ENCODE results near the gene GPRIN1.
A peak's percentile ranks its signal among the peaks of the same experiment; 100 is the strongest.

The GPRIN1 gene

GRCh38 chr5:176647030-176647842 lies 37.3 kb upstream of the GPRIN1 start, which contains the start of gene TSPAN17:
Gene TSPAN17 (plus strand): TSS chr5:176647484. CDS start chr5:176647616, 132 bp downstream.
- Mint-ChIP-seq H3K27ac (peak within 1 kb of the TSS; percentile 95), H3K27me3 (no peaks in the 10 kb centered on the region), H3K4me3 (peak within 1 kb of the TSS; percentile 87), H3K4me1 (ENCODE audit: low read depth) (peaks cover 52% of the 10 kb centered on the region), H3K36me3 (ENCODE audit: low read depth) (no peaks in the 10 kb centered on the region), H3K9me3 (no peaks in the 10 kb centered on the region)

- H3K27ac Mint-ChIP-seq, result peak overlapping the region; percentile 95
- H3K36me3 Mint-ChIP-seq (ENCODE audit: low read depth), result no peaks in the 10 kb centered on the region
- no peaks in the 10 kb centered on the region for H3K9me3 Mint-ChIP-seq
- no peaks in the 10 kb centered on the region for H3K27me3 Mint-ChIP-seq
- H3K4me1 Mint-ChIP-seq (ENCODE audit: low read depth), result peaks cover 46% of the 10 kb centered on the region
- H3K4me3 Mint-ChIP-seq, result peak overlapping the region; percentile 87
These were observed 36.7 kb upstream of the GPRIN1 start for GRCh38 chr5:176646707-176647029.

GRCh38 chr5:176646049-176646706 lies 36.2 kb upstream of the GPRIN1 start:
- Mint-ChIP-seq H3K9me3 (no peaks in the 10 kb centered on the region), H3K4me3 (peak overlapping the region; percentile 87), H3K27ac (peak overlapping the region; percentile 95), H3K36me3 (ENCODE audit: low read depth) (no peaks in the 10 kb centered on the region), H3K27me3 (no peaks in the 10 kb centered on the region), H3K4me1 (ENCODE audit: low read depth) (peaks cover 43% of the 10 kb centered on the region)

GRCh38 chr5:176644878-176645670 lies 35.1 kb upstream of the GPRIN1 start:
- Mint-ChIP-seq H3K27me3 (no peaks in the 10 kb centered on the region), H3K9me3 (no peaks in the 10 kb centered on the region), H3K27ac (no peak overlapping the region), H3K36me3 (ENCODE audit: low read depth) (no peaks in the 10 kb centered on the region), H3K4me3 (no peak overlapping the region), H3K4me1 (ENCODE audit: low read depth) (peaks cover 33% of the 10 kb centered on the region)

GRCh38 chr5:176644294-176644693 lies 34.3 kb upstream of the GPRIN1 start:
- H3K36me3 Mint-ChIP-seq (ENCODE audit: low read depth), result no peaks in the 10 kb centered on the region
- H3K27me3 Mint-ChIP-seq, result no peaks in the 10 kb centered on the region
- H3K27ac Mint-ChIP-seq, result no peak overlapping the region
- H3K9me3 Mint-ChIP-seq, result no peaks in the 10 kb centered on the region
- peaks cover 25% of the 10 kb centered on the region for H3K4me1 Mint-ChIP-seq (ENCODE audit: low read depth)
- H3K4me3 Mint-ChIP-seq, result no peak overlapping the region

- Mint-ChIP-seq H3K4me3 (no peak overlapping the region), H3K27me3 (no peaks in the 10 kb centered on the region), H3K27ac (no peak overlapping the region), H3K36me3 (ENCODE audit: low read depth) (no peaks in the 10 kb centered on the region), H3K4me1 (ENCODE audit: low read depth) (peaks cover 19% of the 10 kb centered on the region), H3K9me3 (no peaks in the 10 kb centered on the region)
These were observed 33.7 kb upstream of the GPRIN1 start for GRCh38 chr5:176643491-176644219.

DNA sequence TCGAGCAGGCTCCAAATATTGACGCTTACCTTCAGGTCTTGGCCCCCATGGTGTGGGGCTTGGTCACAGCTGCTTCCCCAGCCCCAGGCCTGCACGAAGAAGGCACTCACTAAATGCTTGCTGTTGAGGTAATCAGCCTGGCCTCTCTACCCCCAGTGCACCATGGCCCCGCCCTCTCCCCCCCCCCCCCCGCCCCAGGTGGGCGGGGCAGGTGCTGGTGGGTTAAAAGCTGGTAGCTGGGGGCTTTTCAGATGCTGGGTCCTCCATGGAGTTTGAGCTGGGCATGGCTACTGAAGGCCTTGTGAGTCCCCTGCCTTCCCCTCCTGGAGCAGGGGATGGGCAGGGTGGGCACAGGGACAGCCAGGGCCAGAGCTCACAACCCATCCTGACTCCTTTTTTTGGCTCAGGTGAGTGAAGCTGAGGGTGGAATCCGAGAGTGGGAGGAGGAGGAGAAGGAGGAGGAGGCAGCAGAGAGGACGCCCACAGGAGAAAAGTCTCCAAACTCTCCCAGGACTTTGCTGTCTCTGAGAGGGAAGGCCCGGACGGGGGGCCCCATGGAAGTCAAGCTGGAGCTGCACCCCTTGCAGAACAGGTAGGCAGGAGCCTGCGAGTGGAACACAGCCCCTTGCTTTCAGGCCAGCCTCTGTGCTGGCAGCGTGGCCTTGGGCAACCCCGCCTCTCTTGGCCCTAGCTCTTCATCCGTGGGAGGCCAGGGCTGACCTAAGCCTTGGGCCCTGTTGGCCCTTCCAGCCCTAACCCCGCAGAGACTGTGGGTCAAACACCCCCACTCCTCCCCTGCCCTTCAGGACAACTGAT lies 32.9 kb upstream of the GPRIN1 start:
- Mint-ChIP-seq H3K27ac (no peak overlapping the region), H3K36me3 (ENCODE audit: low read depth) (no peaks in the 10 kb centered on the region), H3K9me3 (no peaks in the 10 kb centered on the region), H3K4me3 (no peak overlapping the region), H3K4me1 (ENCODE audit: low read depth) (peaks cover 13% of the 10 kb centered on the region), H3K27me3 (no peaks in the 10 kb centered on the region)

GRCh38 chr5:176640616-176641015 lies 30.7 kb upstream of the GPRIN1 start:
- H3K9me3 Mint-ChIP-seq, result no peaks in the 10 kb centered on the region
- H3K27me3 Mint-ChIP-seq, result peaks cover 7% of the 10 kb centered on the region
- no peak overlapping the region for H3K4me3 Mint-ChIP-seq
- no peak overlapping the region for H3K27ac Mint-ChIP-seq
- H3K4me1 Mint-ChIP-seq (ENCODE audit: low read depth), result no peaks in the 10 kb centered on the region
- H3K36me3 Mint-ChIP-seq (ENCODE audit: low read depth), result no peaks in the 10 kb centered on the region

GRCh38 chr5:176639981-176640380 lies 30.0 kb upstream of the GPRIN1 start:
- Mint-ChIP-seq H3K4me3 (no peak overlapping the region), H3K36me3 (ENCODE audit: low read depth) (no peaks in the 10 kb centered on the region), H3K27me3 (peaks cover 13% of the 10 kb centered on the region), H3K27ac (no peak overlapping the region), H3K4me1 (ENCODE audit: low read depth) (no peaks in the 10 kb centered on the region), H3K9me3 (no peaks in the 10 kb centered on the region)

DNA sequence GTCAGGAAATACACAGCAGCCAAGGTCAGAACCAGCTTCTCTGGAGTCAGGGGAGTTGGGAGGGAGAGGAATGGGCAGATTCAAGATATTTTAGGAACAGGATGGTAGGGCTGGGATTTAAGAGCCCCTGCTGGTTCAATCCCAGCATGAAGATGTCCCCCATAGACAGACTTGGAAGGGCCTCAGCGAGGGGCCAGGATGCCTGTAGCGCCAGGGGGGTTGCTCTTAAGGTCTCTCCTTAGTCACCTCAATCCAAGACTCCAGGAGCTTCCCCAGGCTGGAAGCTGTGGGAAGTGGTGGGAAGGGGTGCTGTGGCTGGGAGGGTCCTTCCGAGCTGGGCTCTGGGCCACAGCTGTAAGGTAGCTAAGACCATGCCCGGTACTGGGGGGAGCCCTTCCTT lies 29.3 kb upstream of the GPRIN1 start:
- no peaks in the 10 kb centered on the region for H3K36me3 Mint-ChIP-seq (ENCODE audit: low read depth)
- peaks cover under 1% of the 10 kb centered on the region for H3K4me1 Mint-ChIP-seq (ENCODE audit: low read depth)
- H3K9me3 Mint-ChIP-seq, result no peaks in the 10 kb centered on the region
- H3K27me3 Mint-ChIP-seq, result peaks cover 18% of the 10 kb centered on the region
- no peak overlapping the region for H3K4me3 Mint-ChIP-seq
- H3K27ac Mint-ChIP-seq, result no peak overlapping the region

- Mint-ChIP-seq H3K27me3 (peaks cover 25% of the 10 kb centered on the region), H3K36me3 (ENCODE audit: low read depth) (no peaks in the 10 kb centered on the region), H3K9me3 (no peaks in the 10 kb centered on the region), H3K4me3 (no peak overlapping the region), H3K4me1 (ENCODE audit: low read depth) (peaks cover 8% of the 10 kb centered on the region), H3K27ac (no peak overlapping the region)
These were observed 28.5 kb upstream of the GPRIN1 start for GRCh38 chr5:176638437-176638836.

GRCh38 chr5:176637556-176637955 lies 27.6 kb upstream of the GPRIN1 start:
- H3K27ac Mint-ChIP-seq, result no peak overlapping the region
- H3K36me3 Mint-ChIP-seq (ENCODE audit: low read depth), result no peaks in the 10 kb centered on the region
- no peak overlapping the region for H3K4me3 Mint-ChIP-seq
- H3K9me3 Mint-ChIP-seq, result no peaks in the 10 kb centered on the region
- peaks cover 8% of the 10 kb centered on the region for H3K4me1 Mint-ChIP-seq (ENCODE audit: low read depth)
- H3K27me3 Mint-ChIP-seq, result peaks cover 28% of the 10 kb centered on the region

DNA sequence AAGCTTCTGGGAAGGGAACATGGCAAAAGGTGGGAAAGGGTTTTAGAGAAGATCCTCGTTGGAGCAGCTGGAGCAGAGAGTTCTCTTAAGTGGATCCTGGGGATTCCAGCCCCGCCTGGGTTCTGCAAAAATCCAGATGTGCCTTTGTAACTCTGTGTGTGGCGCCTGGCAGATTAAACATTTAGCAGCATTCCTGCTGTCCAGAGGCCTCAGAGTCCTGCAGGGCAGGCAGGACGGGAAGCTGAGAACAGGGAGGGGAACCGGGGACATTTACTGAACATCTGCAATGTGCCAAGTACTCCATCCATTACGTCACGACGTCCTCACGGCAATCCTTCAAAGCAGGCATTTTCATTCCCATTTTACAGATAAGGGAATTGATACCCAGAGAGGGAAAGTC lies 26.5 kb upstream of the GPRIN1 start:
- Mint-ChIP-seq H3K4me3 (no peak overlapping the region), H3K36me3 (ENCODE audit: low read depth) (no peaks in the 10 kb centered on the region), H3K27me3 (peaks cover 36% of the 10 kb centered on the region), H3K9me3 (no peaks in the 10 kb centered on the region), H3K27ac (no peak overlapping the region), H3K4me1 (ENCODE audit: low read depth) (peaks cover 8% of the 10 kb centered on the region)

GRCh38 chr5:176633598-176633997 lies 23.6 kb upstream of the GPRIN1 start:
- H3K27me3 Mint-ChIP-seq, result peaks cover 54% of the 10 kb centered on the region
- H3K4me1 Mint-ChIP-seq (ENCODE audit: low read depth), result peaks cover 13% of the 10 kb centered on the region
- no peaks in the 10 kb centered on the region for H3K9me3 Mint-ChIP-seq
- H3K27ac Mint-ChIP-seq, result no peak overlapping the region
- no peak overlapping the region for H3K4me3 Mint-ChIP-seq
- no peaks in the 10 kb centered on the region for H3K36me3 Mint-ChIP-seq (ENCODE audit: low read depth)
